Fibroblast of villous mesenchyme (primary cell): ENCODE measurements around the gene MRPL38. TPM values are rescaled to one million over a fixed set of nuclear protein-coding genes. Genes with fewer than 3 reads are reported as not detected.
"Not testable (repeated sequence)": the region's sequence is repeated elsewhere in the genome, so short reads cannot be mapped to it uniquely, and the experiment has no call there.

Source experiments
- DNase-seq: peaks from one replicate; pipeline ENCODE4 v3.0.0-alpha.2; 2010; ENCODE audit warnings: low read depth
- H3K4me3 ChIP-seq: 2 replicates; pipeline ENCODE4 v1.5.1; 2011; ENCODE audit warnings: low read depth, mild to moderate bottlenecking, low read length
- CTCF ChIP-seq: IDR thresholded peaks from 2 replicates; pipeline ENCODE4 v1.5.1; 2012; ENCODE audit warnings: low read depth, mild to moderate bottlenecking, low read length; ENCODE audit not compliant: insufficient read depth
- total RNA-seq: library from RNA; depleted of rRNA; stranded (reverse); fragments of >200 nt; gene quantifications from 2 replicates; pipeline ENCODE4 v1.2.3, GENCODE V29; 2012

MRPL38 gene
- total RNA-seq, 1 donor, result 33.7 TPM

GRCh38 chr17:75856062-75856756 is 48.5 kb downstream of the MRPL38 start:
- peak overlapping the region; percentile 87 for H3K4me3 ChIP-seq
- TF ChIP-seq CTCF, result no peak
- DNase-seq, result no peak

- peak; percentile 60 for TF ChIP-seq CTCF
- H3K4me3 ChIP-seq, result peak within 1 kb of the TSS; percentile 87
- peak; percentile 100 for DNase-seq
These were observed 49.2 kb downstream of the MRPL38 start, which contains the start of gene WBP2 for GRCh38 chr17:75855310-75856061. Gene WBP2, minus strand, starts transcription at chr17:75855335. Its CDS starts 38 bp downstream, at chr17:75855297.

GRCh38 chr17:75854881-75855309 is 49.8 kb downstream of the MRPL38 start:
- no peak for DNase-seq
- H3K4me3 ChIP-seq, result peak overlapping the region; percentile 75
- no peak for TF ChIP-seq CTCF

- DNase-seq, result peak; percentile 78
- H3K4me3 ChIP-seq, result peak overlapping the region; percentile 75
- TF ChIP-seq CTCF, result no peak
These were observed 50.5 kb downstream of the MRPL38 start for GRCh38 chr17:75854101-75854748.

GRCh38 chr17:75853433-75853832 is 51.3 kb downstream of the MRPL38 start:
- no peak overlapping the region for H3K4me3 ChIP-seq
- no peak for TF ChIP-seq CTCF
- peak; percentile 82 for DNase-seq

GRCh38 chr17:75851693-75851991 is 53.0 kb downstream of the MRPL38 start:
- H3K4me3 ChIP-seq, DNase-seq: not testable (repeated sequence)
